GM23338 (cell line): Measurements from ENCODE around the gene IST1. TPM values are rescaled to one million over a fixed set of nuclear protein-coding genes. Genes with fewer than 3 reads are reported as not detected.

Experiments used
- ATAC-seq: fragments of 200-7000 bp; cut with Tn5 transposase; 3 replicates; pipeline ENCODE4 v1.9.1; 2020
- DNase-seq: peaks from one replicate; pipeline ENCODE4 v3.0.0-alpha.2; 2015; ENCODE audit warnings: low spot score
- H2AFZ ChIP-seq: fragments of 200-600 bp; sonication (generic); 2 replicates; pipeline ENCODE4 v1.8.0; 2016; ENCODE audit warnings: antibody characterized with exemption, mild to moderate bottlenecking, moderate library complexity
- H3F3A ChIP-seq: fragments of 200-600 bp; sonication (generic); replicated peaks from 2 replicates; pipeline ENCODE4 v1.8.0; 2017; ENCODE audit warnings: antibody characterized with exemption, mixed run types, low read depth
- H3K27ac ChIP-seq: fragments of 200-600 bp; sonication (generic); 2 replicates; pipeline ENCODE4 v1.6.1; 2016; ENCODE audit warnings: low read depth
- H3K27me3 ChIP-seq: fragments of 200-600 bp; sonication (generic); 2 replicates; pipeline ENCODE4 v1.8.0; 2016; ENCODE audit warnings: mild to moderate bottlenecking, mixed run types, moderate library complexity; ENCODE audit not compliant: insufficient read depth
- H3K36me3 ChIP-seq: fragments of 200-600 bp; sonication (generic); 2 replicates; pipeline ENCODE4 v1.8.0; 2016; ENCODE audit warnings: mild to moderate bottlenecking; ENCODE audit not compliant: insufficient read depth
- H3K4me1 ChIP-seq: fragments of 200-600 bp; sonication (generic); 2 replicates; pipeline ENCODE4 v1.8.0; 2016; ENCODE audit warnings: mild to moderate bottlenecking, moderate library complexity; ENCODE audit not compliant: insufficient read depth
- H3K4me2 ChIP-seq: fragments of 200-600 bp; sonication (generic); 2 replicates; pipeline ENCODE4 v1.7.1; 2017; ENCODE audit warnings: mixed run types
- H3K4me3 ChIP-seq: fragments of 200-600 bp; sonication (generic); 2 replicates; pipeline ENCODE4 v1.6.1; 2016; ENCODE audit warnings: mixed run types
- H3K79me2 ChIP-seq: fragments of 200-600 bp; sonication (generic); replicated peaks from 2 replicates; pipeline ENCODE4 v1.8.0; 2017; ENCODE audit warnings: mild to moderate bottlenecking; ENCODE audit not compliant: insufficient read depth
- H3K9me2 ChIP-seq: fragments of 200-600 bp; sonication (generic); 2 replicates; pipeline ENCODE4 v1.8.0; 2017; ENCODE audit not compliant: insufficient read depth
- H4K20me1 ChIP-seq: fragments of 200-600 bp; sonication (generic); replicated peaks from 2 replicates; pipeline ENCODE4 v1.8.0; 2017; ENCODE audit warnings: mild to moderate bottlenecking; ENCODE audit not compliant: insufficient read depth
- H3K27ac Mint-ChIP-seq: 2 replicates; pipeline ENCODE4 v1.8.0; 2020; ENCODE audit warnings: inconsistent platforms, mild to moderate bottlenecking, moderate library complexity, mixed read lengths
- H3K27me3 Mint-ChIP-seq: 3 replicates; pipeline ENCODE4 v1.8.0; 2022; ENCODE audit warnings: low read depth, mild to moderate bottlenecking, moderate library complexity, mixed read lengths, inconsistent platforms; ENCODE audit not compliant: insufficient read depth, poor library complexity
- H3K36me3 Mint-ChIP-seq: 3 replicates; pipeline ENCODE4 v1.8.0; 2021; ENCODE audit warnings: low read depth, mild to moderate bottlenecking, inconsistent platforms, moderate library complexity, mixed read lengths
- H3K4me1 Mint-ChIP-seq: 3 replicates; pipeline ENCODE4 v1.8.0; 2020; ENCODE audit warnings: mild to moderate bottlenecking, inconsistent platforms, mixed read lengths
- H3K4me3 Mint-ChIP-seq: 3 replicates; pipeline ENCODE4 v1.8.0; 2021; ENCODE audit warnings: moderate library complexity, mild to moderate bottlenecking, inconsistent platforms, mixed read lengths
- H3K9me3 Mint-ChIP-seq: 3 replicates; pipeline ENCODE4 v1.8.0; 2020; ENCODE audit warnings: moderate library complexity, mild to moderate bottlenecking, inconsistent platforms, mixed read lengths
- NANOG ChIP-seq: IDR thresholded peaks from 2 replicates; pipeline ENCODE4 v1.6.1; 2016; ENCODE audit warnings: antibody characterized with exemption, borderline replicate concordance
- POLR2AphosphoS5 ChIP-seq: IDR thresholded peaks from 2 replicates; pipeline ENCODE4 v1.6.1; 2016; ENCODE audit warnings: antibody characterized with exemption, low read depth
- ZNF331 ChIP-seq: fragments of 250-450 bp; sonication (Bioruptor Pico); IDR thresholded peaks from 2 replicates; pipeline ENCODE4 v1.5.0; 2020; ENCODE audit warnings: low read depth, mild to moderate bottlenecking, moderate library complexity
- polyA plus RNA-seq: library from polyadenylated mRNA; unstranded; fragments of >200 nt; fragmentation: Nextera tagmentation; extraction: Ambion mirVana; gene quantifications from 2 replicates; pipeline ENCODE4 v1.2.1, GENCODE V29; 2016
- total RNA-seq: library from RNA; depleted of rRNA; stranded (reverse); fragments of >200 nt; shearing (Covaris generic); gene quantifications from 2 replicates; pipeline ENCODE4 v1.2.3, GENCODE V29; 2014; rRNA removed
- TF ChIP-seq, protein P1 (sequence below): fragments of 250-450 bp; sonication (Bioruptor Pico); IDR thresholded peaks from 2 replicates; pipeline ENCODE4 v1.5.0; 2020; ENCODE audit warnings: mild to moderate bottlenecking, moderate library complexity

IST1 gene
- total and polyA plus RNA-seq, 2 experiments from 2014 or later: 108 to 234 TPM

DNA sequence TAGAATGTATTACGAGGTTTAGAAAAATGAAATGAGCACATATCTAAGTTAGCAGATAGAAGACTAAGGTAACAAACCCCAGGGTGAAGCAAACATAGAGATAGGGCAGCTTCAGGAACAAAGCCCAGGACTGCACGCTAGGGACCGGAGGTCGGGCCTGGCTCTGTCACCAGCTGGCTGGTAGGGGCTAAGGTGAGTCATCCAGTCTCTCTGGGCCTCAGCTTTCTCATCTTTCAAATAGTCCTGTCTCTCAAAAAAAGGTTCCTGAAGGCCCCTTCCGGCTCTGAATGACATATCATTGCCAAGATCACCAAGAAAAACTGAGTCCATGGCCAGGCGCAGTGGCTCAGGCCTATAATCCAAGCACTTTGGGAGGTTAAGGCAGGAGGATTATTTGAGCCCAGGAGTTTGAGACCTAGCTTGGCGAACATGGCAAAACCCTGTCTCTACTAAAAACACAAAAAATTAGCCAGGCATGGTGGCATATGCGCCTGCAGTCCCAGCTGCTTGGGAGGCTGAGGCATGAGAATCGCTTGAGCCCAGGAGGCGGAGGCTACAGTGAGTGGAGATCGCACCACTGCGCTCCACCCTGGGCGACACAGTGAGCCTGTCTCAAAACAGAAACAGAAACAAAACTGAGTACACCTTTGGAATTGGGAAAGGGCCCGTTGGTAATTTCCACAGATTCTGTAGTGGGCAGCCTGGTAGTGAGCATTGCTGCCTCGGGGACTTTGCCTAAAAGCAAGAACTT lies 78.9 kb downstream of the IST1 start:
- H3K4me2 ChIP-seq: no peak overlapping the region
- Mint-ChIP-seq H3K4me1 (no peaks in the 10 kb centered on the region), H3K36me3 (no peaks in the 10 kb centered on the region), H3K4me3 (no peak overlapping the region), H3K27ac (no peak overlapping the region), H3K27me3 (no peaks in the 10 kb centered on the region), H3K9me3 (no peaks in the 10 kb centered on the region)
- no peak for TF ChIP-seq ZNF331 (CRISPR knock-in tag)
- no peak for TF ChIP-seq POLR2AphosphoS5
- TF ChIP-seq NANOG: no peak
- TF ChIP-seq, protein P1, sequence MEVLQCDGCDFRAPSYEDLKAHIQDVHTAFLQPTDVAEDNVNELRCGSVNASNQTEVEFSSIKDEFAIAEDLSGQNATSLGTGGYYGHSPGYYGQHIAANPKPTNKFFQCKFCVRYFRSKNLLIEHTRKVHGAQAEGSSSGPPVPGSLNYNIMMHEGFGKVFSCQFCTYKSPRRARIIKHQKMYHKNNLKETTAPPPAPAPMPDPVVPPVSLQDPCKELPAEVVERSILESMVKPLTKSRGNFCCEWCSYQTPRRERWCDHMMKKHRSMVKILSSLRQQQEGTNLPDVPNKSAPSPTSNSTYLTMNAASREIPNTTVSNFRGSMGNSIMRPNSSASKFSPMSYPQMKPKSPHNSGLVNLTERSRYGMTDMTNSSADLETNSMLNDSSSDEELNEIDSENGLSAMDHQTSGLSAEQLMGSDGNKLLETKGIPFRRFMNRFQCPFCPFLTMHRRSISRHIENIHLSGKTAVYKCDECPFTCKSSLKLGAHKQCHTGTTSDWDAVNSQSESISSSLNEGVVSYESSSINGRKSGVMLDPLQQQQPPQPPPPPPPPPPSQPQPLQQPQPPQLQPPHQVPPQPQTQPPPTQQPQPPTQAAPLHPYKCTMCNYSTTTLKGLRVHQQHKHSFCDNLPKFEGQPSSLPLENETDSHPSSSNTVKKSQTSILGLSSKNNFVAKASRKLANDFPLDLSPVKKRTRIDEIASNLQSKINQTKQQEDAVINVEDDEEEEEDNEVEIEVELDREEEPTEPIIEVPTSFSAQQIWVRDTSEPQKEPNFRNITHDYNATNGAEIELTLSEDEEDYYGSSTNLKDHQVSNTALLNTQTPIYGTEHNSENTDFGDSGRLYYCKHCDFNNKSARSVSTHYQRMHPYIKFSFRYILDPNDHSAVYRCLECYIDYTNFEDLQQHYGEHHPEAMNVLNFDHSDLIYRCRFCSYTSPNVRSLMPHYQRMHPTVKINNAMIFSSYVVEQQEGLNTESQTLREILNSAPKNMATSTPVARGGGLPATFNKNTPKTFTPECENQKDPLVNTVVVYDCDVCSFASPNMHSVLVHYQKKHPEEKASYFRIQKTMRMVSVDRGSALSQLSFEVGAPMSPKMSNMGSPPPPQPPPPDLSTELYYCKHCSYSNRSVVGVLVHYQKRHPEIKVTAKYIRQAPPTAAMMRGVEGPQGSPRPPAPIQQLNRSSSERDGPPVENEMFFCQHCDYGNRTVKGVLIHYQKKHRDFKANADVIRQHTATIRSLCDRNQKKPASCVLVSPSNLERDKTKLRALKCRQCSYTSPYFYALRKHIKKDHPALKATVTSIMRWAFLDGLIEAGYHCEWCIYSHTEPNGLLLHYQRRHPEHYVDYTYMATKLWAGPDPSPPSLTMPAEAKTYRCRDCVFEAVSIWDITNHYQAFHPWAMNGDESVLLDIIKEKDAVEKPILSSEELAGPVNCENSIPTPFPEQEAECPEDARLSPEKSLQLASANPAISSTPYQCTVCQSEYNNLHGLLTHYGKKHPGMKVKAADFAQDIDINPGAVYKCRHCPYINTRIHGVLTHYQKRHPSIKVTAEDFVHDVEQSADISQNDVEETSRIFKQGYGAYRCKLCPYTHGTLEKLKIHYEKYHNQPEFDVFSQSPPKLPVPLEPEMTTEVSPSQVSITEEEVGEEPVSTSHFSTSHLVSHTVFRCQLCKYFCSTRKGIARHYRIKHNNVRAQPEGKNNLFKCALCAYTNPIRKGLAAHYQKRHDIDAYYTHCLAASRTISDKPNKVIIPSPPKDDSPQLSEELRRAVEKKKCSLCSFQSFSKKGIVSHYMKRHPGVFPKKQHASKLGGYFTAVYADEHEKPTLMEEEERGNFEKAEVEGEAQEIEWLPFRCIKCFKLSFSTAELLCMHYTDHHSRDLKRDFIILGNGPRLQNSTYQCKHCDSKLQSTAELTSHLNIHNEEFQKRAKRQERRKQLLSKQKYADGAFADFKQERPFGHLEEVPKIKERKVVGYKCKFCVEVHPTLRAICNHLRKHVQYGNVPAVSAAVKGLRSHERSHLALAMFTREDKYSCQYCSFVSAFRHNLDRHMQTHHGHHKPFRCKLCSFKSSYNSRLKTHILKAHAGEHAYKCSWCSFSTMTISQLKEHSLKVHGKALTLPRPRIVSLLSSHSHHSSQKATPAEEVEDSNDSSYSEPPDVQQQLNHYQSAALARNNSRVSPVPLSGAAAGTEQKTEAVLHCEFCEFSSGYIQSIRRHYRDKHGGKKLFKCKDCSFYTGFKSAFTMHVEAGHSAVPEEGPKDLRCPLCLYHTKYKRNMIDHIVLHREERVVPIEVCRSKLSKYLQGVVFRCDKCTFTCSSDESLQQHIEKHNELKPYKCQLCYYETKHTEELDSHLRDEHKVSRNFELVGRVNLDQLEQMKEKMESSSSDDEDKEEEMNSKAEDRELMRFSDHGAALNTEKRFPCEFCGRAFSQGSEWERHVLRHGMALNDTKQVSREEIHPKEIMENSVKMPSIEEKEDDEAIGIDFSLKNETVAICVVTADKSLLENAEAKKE: no peak
- no peaks in the 10 kb centered on the region for H3K4me1 ChIP-seq
- no peaks in the 10 kb centered on the region for H3F3A ChIP-seq
- ATAC-seq (no peak), DNase-seq (no peak)
- no peak overlapping the region for H2AFZ ChIP-seq
- H3K36me3 ChIP-seq: no peaks in the 10 kb centered on the region
- H3K9me2 ChIP-seq: no peaks in the 10 kb centered on the region
- H3K79me2 ChIP-seq: no peaks in the 10 kb centered on the region
- H3K4me3 ChIP-seq: no peak overlapping the region
- no peaks in the 10 kb centered on the region for H3K27me3 ChIP-seq
- H3K27ac ChIP-seq: no peak overlapping the region
- H4K20me1 ChIP-seq: no peaks in the 10 kb centered on the region

Other genes with a start within 250 kb of the IST1 start
- 14.1 and 20.5 TPM in 2 replicates for gene PHLPP2, start 170.8 kb upstream of the IST1 start, total RNA-seq
- 3.8 and 4.2 TPM in 2 replicates for gene PHLPP2, start 170.8 kb upstream of the IST1 start, polyA plus RNA-seq
- gene AP1G1, start 86.7 kb upstream of the IST1 start, total RNA-seq: 65.9 and 73.3 TPM in 2 replicates
- gene AP1G1, start 86.7 kb upstream of the IST1 start, polyA plus RNA-seq: 13.1 and 16.3 TPM in 2 replicates
- 22.1 and 23.7 TPM in 2 replicates for gene ATXN1L, start 49.6 kb upstream of the IST1 start, total RNA-seq
- 7.5 and 8.5 TPM in 2 replicates for gene ATXN1L, start 49.6 kb upstream of the IST1 start, polyA plus RNA-seq
- 14.8 and 20.6 TPM in 2 replicates for gene ZNF821, start 11.3 kb upstream of the IST1 start, total RNA-seq
- gene ZNF821, start 11.3 kb upstream of the IST1 start, polyA plus RNA-seq: 9.5 and 13.3 TPM in 2 replicates
- not detected in 2 replicates for gene PKD1L3, start 104.9 kb downstream of the IST1 start, total RNA-seq
- not detected in 2 replicates for gene PKD1L3, start 104.9 kb downstream of the IST1 start, polyA plus RNA-seq
- gene DHODH, start 113.2 kb downstream of the IST1 start, total RNA-seq: 11.7 and 15.1 TPM in 2 replicates
- gene DHODH, start 113.2 kb downstream of the IST1 start, polyA plus RNA-seq: 9.5 and 10.7 TPM in 2 replicates
- not detected in 2 replicates for gene HP, start 159.0 kb downstream of the IST1 start, total RNA-seq
- 0.26 and 0.43 TPM in 2 replicates for gene HP, start 159.0 kb downstream of the IST1 start, polyA plus RNA-seq
- gene HPR, start 167.7 kb downstream of the IST1 start, total RNA-seq: not detected in 2 replicates
- gene HPR, start 167.7 kb downstream of the IST1 start, polyA plus RNA-seq: not detected in 2 replicates
- gene TXNL4B, start 198.1 kb downstream of the IST1 start, total RNA-seq: 8.9 and 9.0 TPM in 2 replicates
- gene TXNL4B, start 198.1 kb downstream of the IST1 start, polyA plus RNA-seq: 3.7 and 4.6 TPM in 2 replicates
- 34.2 and 46.4 TPM in 2 replicates for gene DHX38, start 198.3 kb downstream of the IST1 start, total RNA-seq
- 31.4 and 32.9 TPM in 2 replicates for gene DHX38, start 198.3 kb downstream of the IST1 start, polyA plus RNA-seq